ENCODE measurements around the gene PHF24.

Gene PHF24

GRCh38 chr9:34993502-34994259 is 35.6 kb downstream of the PHF24 start:
- no CpG with 5 or more reads among the region's 10 CpGs for WGBS (ENCODE audit: extremely low coverage, insufficient coverage, insufficient read length)
- no peaks in the 10 kb centered on the region for H3K27me3 ChIP-seq (ENCODE audit: insufficient read depth, low read length)
- peaks cover 4% of the 10 kb centered on the region for H3K9me3 ChIP-seq (ENCODE audit: insufficient read depth, low read depth, low read length)
- H3K79me1 ChIP-seq (ENCODE audit: low read length), result peaks cover 11% of the 10 kb centered on the region
- H3K23ac ChIP-seq (ENCODE audit: low read length), result no peak overlapping the region
- H2AFZ ChIP-seq (ENCODE audit: insufficient read depth, low read length, poor library complexity), result no peak overlapping the region
- H3K27ac ChIP-seq (ENCODE audit: low read depth, low read length), result no peak overlapping the region
- H2BK5ac ChIP-seq (ENCODE audit: low read depth, low read length, poor library complexity), result no peak overlapping the region
- no peak overlapping the region for H4K12ac ChIP-seq (ENCODE audit: low read depth, low read length)
- no peak overlapping the region for H2BK120ac ChIP-seq (ENCODE audit: insufficient read depth, low read length, poor library complexity)
- peaks cover 26 to 46% of the 10 kb centered on the region in 2 experiments for H3K4me1 ChIP-seq (ENCODE audit: control insufficient read depth in 1 of 2, insufficient read depth in 2 of 2, low read length in 2 of 2)
- no peak for DNase-seq
- H2BK12ac ChIP-seq (ENCODE audit: low read length), result peak overlapping the region; percentile 20
- H3K4me2 ChIP-seq (ENCODE audit: low read length), result no peak overlapping the region
- peak overlapping the region; percentile 4 for H2AK5ac ChIP-seq (ENCODE audit: low read length)
- peaks cover 23% of the 10 kb centered on the region in 2 experiments for H3K36me3 ChIP-seq (ENCODE audit: control insufficient read depth in 1 of 2, insufficient read depth in 2 of 2, low read length in 2 of 2)
- peak overlapping the region; percentile 13 for H3K4ac ChIP-seq (ENCODE audit: low read depth, low read length)
- no peak overlapping the region for H3K9ac ChIP-seq (ENCODE audit: low read length)
- peak overlapping the region; percentile 77 for H4K91ac ChIP-seq (ENCODE audit: low read depth, low read length)
- H3K4me3 ChIP-seq (ENCODE audit: low read depth, low read length), result no peak overlapping the region
- H3K79me2 ChIP-seq (ENCODE audit: control insufficient read depth, insufficient read depth, low read length, poor library complexity), result peaks cover 3% of the 10 kb centered on the region
- H3K14ac ChIP-seq (ENCODE audit: low read length), result no peak overlapping the region
- no peak overlapping the region for H4K8ac ChIP-seq (ENCODE audit: low read depth, low read length)
- no peak overlapping the region for H3K18ac ChIP-seq (ENCODE audit: low read length)

GRCh38 chr9:34994260-34994899 is 36.3 kb downstream of the PHF24 start:
- Histone ChIP-seq H2AK5ac (ENCODE audit: low read length) (no peak overlapping the region), H3K18ac (ENCODE audit: low read length) (no peak overlapping the region), H3K4ac (ENCODE audit: low read depth, low read length) (no peak overlapping the region), H3K79me2 (ENCODE audit: control insufficient read depth, insufficient read depth, low read length, poor library complexity) (peaks cover 3% of the 10 kb centered on the region), H3K14ac (ENCODE audit: low read length) (no peak overlapping the region), H3K9me3 (ENCODE audit: insufficient read depth, low read depth, low read length) (peaks cover 4% of the 10 kb centered on the region), H3K23ac (ENCODE audit: low read length) (no peak overlapping the region), H3K27ac (ENCODE audit: low read depth, low read length) (no peak overlapping the region), H2BK120ac (ENCODE audit: insufficient read depth, low read length, poor library complexity) (no peak overlapping the region), H2BK5ac (ENCODE audit: low read depth, low read length, poor library complexity) (no peak overlapping the region), H3K27me3 (ENCODE audit: insufficient read depth, low read length) (no peaks in the 10 kb centered on the region), H3K36me3 (ENCODE audit: control insufficient read depth in 1 of 2, insufficient read depth in 2 of 2, low read length in 2 of 2) (peaks cover 23% of the 10 kb centered on the region in 2 experiments), H2BK12ac (ENCODE audit: low read length) (no peak overlapping the region), H3K4me3 (ENCODE audit: low read depth, low read length) (no peak overlapping the region), H3K4me1 (ENCODE audit: control insufficient read depth in 1 of 2, insufficient read depth in 2 of 2, low read length in 2 of 2) (peaks cover 26 to 42% of the 10 kb centered on the region in 2 experiments), H4K12ac (ENCODE audit: low read depth, low read length) (no peak overlapping the region), H4K8ac (ENCODE audit: low read depth, low read length) (no peak overlapping the region), H4K91ac (ENCODE audit: low read depth, low read length) (no peak overlapping the region), H3K4me2 (ENCODE audit: low read length) (no peak overlapping the region), H3K79me1 (ENCODE audit: low read length) (peaks cover 11% of the 10 kb centered on the region), H2AFZ (ENCODE audit: insufficient read depth, low read length, poor library complexity) (no peak overlapping the region), H3K9ac (ENCODE audit: low read length) (no peak overlapping the region)
- WGBS (ENCODE audit: extremely low coverage, insufficient coverage, insufficient read length), result no CpG with 5 or more reads among the region's 4 CpGs
- DNase-seq, result peak; percentile 42 to 59

- Histone ChIP-seq H3K9ac (ENCODE audit: low read length) (no peak overlapping the region), H3K4me3 (ENCODE audit: low read depth, low read length) (no peak overlapping the region), H3K23ac (ENCODE audit: low read length) (no peak overlapping the region), H4K12ac (ENCODE audit: low read depth, low read length) (no peak overlapping the region), H4K91ac (ENCODE audit: low read depth, low read length) (no peak overlapping the region), H3K4me2 (ENCODE audit: low read length) (no peak overlapping the region), H3K4ac (ENCODE audit: low read depth, low read length) (no peak overlapping the region), H3K4me1 (ENCODE audit: control insufficient read depth in 1 of 2, insufficient read depth in 2 of 2, low read length in 2 of 2) (peaks cover 26 to 41% of the 10 kb centered on the region in 2 experiments), H3K14ac (ENCODE audit: low read length) (no peak overlapping the region), H3K79me1 (ENCODE audit: low read length) (peaks cover 8% of the 10 kb centered on the region), H3K27ac (ENCODE audit: low read depth, low read length) (no peak overlapping the region), H2AFZ (ENCODE audit: insufficient read depth, low read length, poor library complexity) (no peak overlapping the region), H3K27me3 (ENCODE audit: insufficient read depth, low read length) (no peaks in the 10 kb centered on the region), H3K79me2 (ENCODE audit: control insufficient read depth, insufficient read depth, low read length, poor library complexity) (peaks cover 3% of the 10 kb centered on the region), H3K36me3 (ENCODE audit: control insufficient read depth in 1 of 2, insufficient read depth in 2 of 2, low read length in 2 of 2) (peaks cover 23% of the 10 kb centered on the region in 2 experiments), H3K18ac (ENCODE audit: low read length) (no peak overlapping the region), H3K9me3 (ENCODE audit: insufficient read depth, low read depth, low read length) (peaks cover 4% of the 10 kb centered on the region), H4K8ac (ENCODE audit: low read depth, low read length) (no peak overlapping the region), H2BK5ac (ENCODE audit: low read depth, low read length, poor library complexity) (no peak overlapping the region), H2BK120ac (ENCODE audit: insufficient read depth, low read length, poor library complexity) (no peak overlapping the region), H2BK12ac (ENCODE audit: low read length) (no peak overlapping the region), H2AK5ac (ENCODE audit: low read length) (no peak overlapping the region)
- DNase-seq, result peak in 1 of 2 donors; percentile 63
- WGBS (ENCODE audit: extremely low coverage, insufficient coverage, insufficient read length), result no CpG with 5 or more reads among the region's 7 CpGs
Measured at GRCh38 chr9:34994900-34995669, 37.0 kb downstream of the PHF24 start.

- Histone ChIP-seq H3K27ac (ENCODE audit: low read depth, low read length) (no peak overlapping the region), H2AFZ (ENCODE audit: insufficient read depth, low read length, poor library complexity) (no peak overlapping the region), H3K4ac (ENCODE audit: low read depth, low read length) (no peak overlapping the region), H3K4me3 (ENCODE audit: low read depth, low read length) (no peak overlapping the region), H3K4me1 (ENCODE audit: control insufficient read depth in 1 of 2, insufficient read depth in 2 of 2, low read length in 2 of 2) (peaks cover 23 to 35% of the 10 kb centered on the region in 2 experiments), H3K27me3 (ENCODE audit: insufficient read depth, low read length) (no peaks in the 10 kb centered on the region), H2BK5ac (ENCODE audit: low read depth, low read length, poor library complexity) (no peak overlapping the region), H3K4me2 (ENCODE audit: low read length) (no peak overlapping the region), H3K9me3 (ENCODE audit: insufficient read depth, low read depth, low read length) (peaks cover 4% of the 10 kb centered on the region), H3K79me2 (ENCODE audit: control insufficient read depth, insufficient read depth, low read length, poor library complexity) (peaks cover 1% of the 10 kb centered on the region), H4K12ac (ENCODE audit: low read depth, low read length) (no peak overlapping the region), H2BK120ac (ENCODE audit: insufficient read depth, low read length, poor library complexity) (no peak overlapping the region), H2BK12ac (ENCODE audit: low read length) (no peak overlapping the region), H2AK5ac (ENCODE audit: low read length) (no peak overlapping the region), H3K36me3 (ENCODE audit: control insufficient read depth in 1 of 2, insufficient read depth in 2 of 2, low read length in 2 of 2) (peaks cover 23% of the 10 kb centered on the region in 2 experiments), H3K9ac (ENCODE audit: low read length) (no peak overlapping the region), H3K23ac (ENCODE audit: low read length) (no peak overlapping the region), H3K18ac (ENCODE audit: low read length) (no peak overlapping the region), H4K91ac (ENCODE audit: low read depth, low read length) (no peak overlapping the region), H3K79me1 (ENCODE audit: low read length) (peaks cover 5% of the 10 kb centered on the region), H4K8ac (ENCODE audit: low read depth, low read length) (no peak overlapping the region), H3K14ac (ENCODE audit: low read length) (no peak overlapping the region)
- DNase-seq, result peak in 1 of 2 donors; percentile 43
- WGBS (ENCODE audit: extremely low coverage, insufficient coverage, insufficient read length), result no CpG with 5 or more reads among the region's 3 CpGs
Measured at GRCh38 chr9:34995670-34996060, 37.6 kb downstream of the PHF24 start.

Measured in trophoblast cell (in vitro differentiated cells and primary cell).